WTC11 (cell line): ENCODE results near the gene EEF2K. TPM values are rescaled to one million over a fixed set of nuclear protein-coding genes. Genes with fewer than 3 reads are reported as not detected.

Source experiments
- ATAC-seq: fragments of 200-7000 bp; cut with Tn5 transposase; 2 replicates; pipeline ENCODE4 v1.10.0; 2021; ENCODE audit warnings: mild to moderate bottlenecking, moderate library complexity
- CTCF ChIA-PET: fragments of 300-600 bp; sonication (Branson Sonifier 250); formaldehyde crosslinking; loops from one replicate; lab custom pipeline; 2021; ENCODE audit warnings: antibody characterized with exemption; lab: Charles Lee
- POLR2A ChIA-PET: fragments of 350-600 bp; sonication (Branson Sonifier 250); formaldehyde crosslinking; loops from one replicate; lab custom pipeline; 2021; ENCODE audit warnings: antibody characterized with exemption; lab: Charles Lee
- DNase-seq: peaks from one replicate; pipeline ENCODE4 v3.0.0; 2021; ENCODE audit warnings: low spot score
- H3K27ac Mint-ChIP-seq: 2 replicates; pipeline ENCODE4 v1.8.0; 2021; ENCODE audit warnings: mixed read lengths
- H3K27me3 Mint-ChIP-seq: 2 replicates; pipeline ENCODE4 v1.8.0; 2021; ENCODE audit warnings: low read depth, mild to moderate bottlenecking, moderate library complexity, mixed read lengths
- H3K36me3 Mint-ChIP-seq: 2 replicates; pipeline ENCODE4 v1.8.0; 2021; ENCODE audit warnings: mixed read lengths
- H3K4me1 Mint-ChIP-seq: 2 replicates; pipeline ENCODE4 v1.8.0; 2022; ENCODE audit warnings: mixed read lengths
- H3K4me3 Mint-ChIP-seq: 2 replicates; pipeline ENCODE4 v1.8.0; 2021; ENCODE audit warnings: mild to moderate bottlenecking, moderate library complexity, mixed read lengths
- H3K9me3 Mint-ChIP-seq: 2 replicates; pipeline ENCODE4 v1.8.0; 2021; ENCODE audit warnings: mixed read lengths
- ATF3 ChIP-seq: sonication (generic); formaldehyde crosslinking; conservative IDR thresholded peaks from 2 replicates; pipeline ENCODE4 v1.8.1; 2022; ENCODE audit warnings: mild to moderate bottlenecking, missing genetic modification reagents
- CREM ChIP-seq: sonication (generic); formaldehyde crosslinking; IDR thresholded peaks from 2 replicates; pipeline ENCODE4 v1.8.1; 2022; ENCODE audit warnings: mild to moderate bottlenecking, missing genetic modification reagents, moderate library complexity
- CTCF ChIP-seq: fragments of 200-600 bp; IDR thresholded peaks from 2 replicates; pipeline ENCODE4 v1.8.0; 2022; ENCODE audit warnings: antibody characterized with exemption
- ERG ChIP-seq: fragments of 250-450 bp; sonication (Bioruptor Pico); IDR thresholded peaks from 2 replicates; pipeline ENCODE4 v1.8.0; 2021; ENCODE audit warnings: mild to moderate bottlenecking
- ETV6 ChIP-seq: sonication (generic); formaldehyde crosslinking; IDR thresholded peaks from 2 replicates; pipeline ENCODE4 v1.8.1; 2022; ENCODE audit warnings: mild to moderate bottlenecking, missing genetic modification reagents
- GABPB1 ChIP-seq: sonication (generic); formaldehyde crosslinking; IDR thresholded peaks from 2 replicates; pipeline ENCODE4 v1.8.1; 2023; ENCODE audit warnings: mild to moderate bottlenecking, missing genetic modification reagents
- GRHL2 ChIP-seq: fragments of 250-450 bp; sonication (Bioruptor Pico); IDR thresholded peaks from 2 replicates; pipeline ENCODE4 v1.8.0; 2022; ENCODE audit warnings: mild to moderate bottlenecking, moderate library complexity; ENCODE audit not compliant: insufficient replicate concordance, severe bottlenecking
- GTF2I ChIP-seq: fragments of 250-450 bp; sonication (Bioruptor Pico); conservative IDR thresholded peaks from 2 replicates; pipeline ENCODE4 v1.4.0; 2021; ENCODE audit warnings: mild to moderate bottlenecking
- IRF1 ChIP-seq: sonication (generic); formaldehyde crosslinking; IDR thresholded peaks from 2 replicates; pipeline ENCODE4 v1.8.0; 2023; ENCODE audit warnings: missing genetic modification reagents
- MXD4 ChIP-seq: fragments of 250-450 bp; sonication (Bioruptor Pico); IDR thresholded peaks from 2 replicates; pipeline ENCODE4 v1.8.0; 2021; ENCODE audit warnings: mild to moderate bottlenecking, moderate library complexity, borderline replicate concordance
- NR3C1 ChIP-seq: sonication (generic); formaldehyde crosslinking; conservative IDR thresholded peaks from 2 replicates; pipeline ENCODE4 v1.8.1; 2023; ENCODE audit warnings: low read depth, mild to moderate bottlenecking, missing genetic modification reagents
- SMAD4 ChIP-seq: sonication (generic); formaldehyde crosslinking; IDR thresholded peaks from 2 replicates; pipeline ENCODE4 v1.8.0; 2022; ENCODE audit warnings: mild to moderate bottlenecking, missing genetic modification reagents
- SOX15 ChIP-seq: fragments of 250-450 bp; sonication (Bioruptor Pico); IDR thresholded peaks from 2 replicates; pipeline ENCODE4 v1.9.0; 2021; ENCODE audit warnings: mild to moderate bottlenecking
- STAT6 ChIP-seq: sonication (generic); formaldehyde crosslinking; conservative IDR thresholded peaks from 2 replicates; pipeline ENCODE4 v1.8.1; 2023; ENCODE audit warnings: mild to moderate bottlenecking, low read depth, missing genetic modification reagents, moderate library complexity
- TEAD1 ChIP-seq: sonication (generic); formaldehyde crosslinking; IDR thresholded peaks from 2 replicates; pipeline ENCODE4 v1.8.0; 2022; ENCODE audit warnings: mild to moderate bottlenecking, missing genetic modification reagents
- ZBTB21 ChIP-seq: sonication (generic); formaldehyde crosslinking; IDR thresholded peaks from 2 replicates; pipeline ENCODE4 v1.8.1; 2023; ENCODE audit warnings: mild to moderate bottlenecking, missing genetic modification reagents, borderline replicate concordance
- ZMAT4 ChIP-seq: fragments of 250-450 bp; sonication (Bioruptor Pico); IDR thresholded peaks from 2 replicates; pipeline ENCODE4 v1.9.0; 2021; ENCODE audit warnings: mild to moderate bottlenecking
- ZNF121 ChIP-seq: sonication (generic); formaldehyde crosslinking; IDR thresholded peaks from 2 replicates; pipeline ENCODE4 v1.8.0; 2023; ENCODE audit warnings: missing genetic modification reagents
- ZNF138 ChIP-seq: sonication (generic); formaldehyde crosslinking; conservative IDR thresholded peaks from 2 replicates; pipeline ENCODE4 v1.8.1; 2022; ENCODE audit warnings: mild to moderate bottlenecking, moderate library complexity, missing genetic modification reagents
- total RNA-seq: library from RNA; stranded (reverse); gene quantifications from 3 replicates; pipeline ENCODE4 v1.2.3, GENCODE V29; 2021
- TF ChIP-seq, protein P1 (sequence below): sonication (generic); formaldehyde crosslinking; IDR thresholded peaks from 2 replicates; pipeline ENCODE4 v1.8.1; 2022; ENCODE audit warnings: missing genetic modification reagents, borderline replicate concordance

The EEF2K gene
- total RNA-seq, 1 experiment from 2014 or later = 26.7 TPM

GRCh38 chr16:22278441-22279230, 72.6 kb downstream of the EEF2K start (continued):
- TF ChIP-seq, protein P1, sequence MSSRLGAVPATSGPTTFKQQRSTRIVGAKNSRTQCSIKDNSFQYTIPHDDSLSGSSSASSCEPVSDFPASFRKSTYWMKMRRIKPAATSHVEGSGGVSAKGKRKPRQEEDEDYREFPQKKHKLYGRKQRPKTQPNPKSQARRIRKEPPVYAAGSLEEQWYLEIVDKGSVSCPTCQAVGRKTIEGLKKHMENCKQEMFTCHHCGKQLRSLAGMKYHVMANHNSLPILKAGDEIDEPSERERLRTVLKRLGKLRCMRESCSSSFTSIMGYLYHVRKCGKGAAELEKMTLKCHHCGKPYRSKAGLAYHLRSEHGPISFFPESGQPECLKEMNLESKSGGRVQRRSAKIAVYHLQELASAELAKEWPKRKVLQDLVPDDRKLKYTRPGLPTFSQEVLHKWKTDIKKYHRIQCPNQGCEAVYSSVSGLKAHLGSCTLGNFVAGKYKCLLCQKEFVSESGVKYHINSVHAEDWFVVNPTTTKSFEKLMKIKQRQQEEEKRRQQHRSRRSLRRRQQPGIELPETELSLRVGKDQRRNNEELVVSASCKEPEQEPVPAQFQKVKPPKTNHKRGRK (CRISPR knock-in tag) = no peak

GRCh38 chr16:22282254-22282892, 76.3 kb downstream of the EEF2K start:
- H3K27me3 Mint-ChIP-seq = no peaks in the 10 kb centered on the region
- ATAC-seq (no peak), DNase-seq (no peak)
- H3K9me3 Mint-ChIP-seq = peaks cover 7% of the 10 kb centered on the region
- H3K4me3 Mint-ChIP-seq = no peak overlapping the region
- peaks cover 16% of the 10 kb centered on the region for H3K4me1 Mint-ChIP-seq
- peaks cover 41% of the 10 kb centered on the region for H3K36me3 Mint-ChIP-seq
- no peak for TF ChIP-seq IRF1 (CRISPR knock-in tag)
- no peak for TF ChIP-seq ERG (CRISPR knock-in tag)
- no peak for TF ChIP-seq STAT6
- TF ChIP-seq SOX15 (CRISPR knock-in tag) = no peak
- no peak for TF ChIP-seq TEAD1 (CRISPR knock-in tag)
- no peak for TF ChIP-seq GTF2I (CRISPR knock-in tag)
- TF ChIP-seq GRHL2 = no peak
- CTCF ChIA-PET = interaction anchor here (0.7 kb wide), 1 partner anchor 18 kb away, joined by 3 read pairs; no protein-coding TSS in a partner anchor
- POLR2A ChIA-PET = no interaction called here
- H3K27ac Mint-ChIP-seq = no peak overlapping the region

- H3K4me3 Mint-ChIP-seq = no peak overlapping the region
- CTCF ChIA-PET = interaction anchor here (1.5 kb wide), 1 partner anchor 80 kb away, joined by 3 read pairs; no protein-coding TSS in a partner anchor
- H3K9me3 Mint-ChIP-seq = peaks cover 7% of the 10 kb centered on the region
- POLR2A ChIA-PET = no interaction called here
- ATAC-seq (no peak), DNase-seq (no peak)
- H3K27me3 Mint-ChIP-seq = no peaks in the 10 kb centered on the region
- peaks cover 9% of the 10 kb centered on the region for H3K4me1 Mint-ChIP-seq
- H3K27ac Mint-ChIP-seq = no peak overlapping the region
- peaks cover 41% of the 10 kb centered on the region for H3K36me3 Mint-ChIP-seq
- TF ChIP-seq GABPB1 = no peak
- TF ChIP-seq TEAD1 (CRISPR knock-in tag) = no peak
- TF ChIP-seq ZMAT4 (CRISPR knock-in tag) = no peak
- no peak for TF ChIP-seq ATF3 (CRISPR knock-in tag)
- no peak for TF ChIP-seq ZNF138 (CRISPR knock-in tag)
- no peak for TF ChIP-seq CREM
- TF ChIP-seq CTCF = no peak
- TF ChIP-seq IRF1 (CRISPR knock-in tag) = no peak
- no peak for TF ChIP-seq ETV6
- TF ChIP-seq MXD4 (CRISPR knock-in tag) = no peak
- TF ChIP-seq SMAD4 (CRISPR knock-in tag) = no peak
- no peak for TF ChIP-seq NR3C1
- no peak for TF ChIP-seq ZNF121 (CRISPR knock-in tag)
- TF ChIP-seq, protein P1 (CRISPR knock-in tag) = no peak
- TF ChIP-seq ZBTB21 (CRISPR knock-in tag) = no peak
These were observed 78.6 kb downstream of the EEF2K start for GRCh38 chr16:22284637-22285036.
